Measurements from ENCODE around the gene NF2.

NF2 gene

DNA sequence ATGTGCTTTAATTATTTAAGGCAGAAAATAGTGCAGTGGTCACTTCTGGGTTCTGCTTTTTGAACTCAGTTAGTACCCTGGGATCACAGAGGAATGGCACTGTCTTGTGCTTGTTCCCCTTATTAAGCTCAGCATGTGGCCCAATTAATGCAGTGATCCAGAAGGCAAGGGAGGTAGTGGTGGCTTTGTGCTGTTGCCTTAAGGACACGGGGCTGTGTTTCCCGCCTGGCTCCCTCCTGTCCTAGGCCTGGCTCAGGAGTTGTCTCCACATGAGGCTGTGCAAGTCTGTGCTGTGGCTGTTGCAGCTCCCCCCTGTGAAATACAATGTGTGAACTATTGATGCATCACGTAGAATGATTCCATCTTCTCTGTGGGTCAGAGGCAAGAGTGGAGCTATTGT is 67.2 kb downstream of the NF2 start:
- peaks cover 54% of the 10 kb centered on the region for H3K36me3 ChIP-seq (ENCODE audit: insufficient read depth, insufficient read length, low read length)
- DNase-seq (ENCODE audit: low read depth, low spot score): no peak
- no peaks in the 10 kb centered on the region for H3K4me1 ChIP-seq (ENCODE audit: insufficient read depth, insufficient read length)
- H3K27me3 ChIP-seq (ENCODE audit: insufficient read depth, insufficient read length): no peaks in the 10 kb centered on the region
- no peaks in the 10 kb centered on the region for H3K9me3 ChIP-seq (ENCODE audit: insufficient read depth, low read length)
- TF ChIP-seq ZNF274 (IDR thresholded peaks at IDR 0.05; ENCODE audit: low read depth, low read length) (no peak), YY1 (IDR thresholded peaks at IDR 0.05; ENCODE audit: insufficient read depth, insufficient read length) (no peak), SUZ12 (IDR thresholded peaks at IDR 0.05; ENCODE audit: extremely low read depth, insufficient read depth, insufficient read length) (no peak)
- no peak overlapping the region for H3K4me3 ChIP-seq (ENCODE audit: insufficient read length, low read depth)
- no peak overlapping the region for H3K9ac ChIP-seq (ENCODE audit: insufficient read length, low read depth)

DNA sequence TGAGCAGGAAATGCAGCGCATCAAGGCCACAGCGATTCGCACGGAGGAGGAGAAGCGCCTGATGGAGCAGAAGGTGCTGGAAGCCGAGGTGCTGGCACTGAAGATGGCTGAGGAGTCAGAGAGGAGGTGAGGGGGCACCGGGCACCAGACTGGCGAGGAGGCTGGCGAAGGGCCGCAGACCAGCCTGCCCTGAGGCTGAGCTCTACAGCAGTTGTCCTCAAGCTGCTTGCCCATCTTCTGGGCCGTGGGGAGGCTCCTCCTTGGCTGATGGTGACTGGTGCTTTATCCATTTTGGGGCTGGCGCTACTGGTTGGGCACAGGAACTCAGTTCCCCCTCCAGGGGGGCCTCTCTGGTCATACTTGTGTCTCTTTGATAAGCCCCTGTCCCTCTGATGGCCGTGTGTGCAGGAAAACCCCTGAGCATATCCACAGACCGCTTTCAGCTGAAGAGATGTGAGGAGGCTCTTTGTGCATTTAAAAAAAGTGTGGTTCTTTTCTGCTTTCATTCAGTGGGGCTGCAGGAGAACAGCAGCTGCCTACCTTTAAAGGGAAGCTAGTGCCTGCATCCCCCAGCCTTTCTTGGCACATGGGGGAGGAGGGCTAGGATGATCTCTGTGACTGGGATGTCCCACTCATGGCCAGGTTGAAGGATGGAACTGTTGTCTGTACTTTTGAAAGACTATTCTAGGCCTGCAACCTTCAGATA is 70.1 kb downstream of the NF2 start:
- H3K9me3 ChIP-seq (ENCODE audit: insufficient read depth, low read length): no peaks in the 10 kb centered on the region
- H3K4me1 ChIP-seq (ENCODE audit: insufficient read depth, insufficient read length): no peaks in the 10 kb centered on the region
- no peak overlapping the region for H3K9ac ChIP-seq (ENCODE audit: insufficient read length, low read depth)
- H3K36me3 ChIP-seq (ENCODE audit: insufficient read depth, insufficient read length, low read length): peaks cover 64% of the 10 kb centered on the region
- no peak for DNase-seq (ENCODE audit: low read depth, low spot score)
- no peak overlapping the region for H3K4me3 ChIP-seq (ENCODE audit: insufficient read length, low read depth)
- no peaks in the 10 kb centered on the region for H3K27me3 ChIP-seq (ENCODE audit: insufficient read depth, insufficient read length)
- TF ChIP-seq ZNF274 (IDR thresholded peaks at IDR 0.05; ENCODE audit: low read depth, low read length) (no peak), SUZ12 (IDR thresholded peaks at IDR 0.05; ENCODE audit: extremely low read depth, insufficient read depth, insufficient read length) (no peak), YY1 (IDR thresholded peaks at IDR 0.05; ENCODE audit: insufficient read depth, insufficient read length) (no peak)

DNA sequence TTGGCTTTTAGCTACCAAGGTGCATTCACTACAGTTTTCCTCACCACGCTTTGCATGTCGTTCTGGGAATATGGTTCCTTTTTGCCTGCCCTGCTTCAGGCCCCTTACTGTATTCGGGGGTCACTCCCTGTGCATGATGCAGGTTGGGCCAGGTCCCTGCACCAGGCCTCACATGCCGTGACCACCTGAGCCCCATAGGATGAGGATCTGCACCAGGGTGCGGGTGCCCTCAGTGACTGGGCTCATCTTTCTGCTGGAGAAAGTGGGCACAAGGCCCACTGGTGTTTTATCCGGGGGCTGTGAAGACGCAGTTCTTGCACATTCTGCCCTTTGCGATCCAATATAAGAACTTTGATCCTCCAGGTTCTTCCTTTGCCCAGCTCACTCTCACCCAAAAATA is 70.7 kb downstream of the NF2 start:
- H3K36me3 ChIP-seq (ENCODE audit: insufficient read depth, insufficient read length, low read length): peaks cover 64% of the 10 kb centered on the region
- H3K4me1 ChIP-seq (ENCODE audit: insufficient read depth, insufficient read length): no peaks in the 10 kb centered on the region
- no peak for DNase-seq (ENCODE audit: low read depth, low spot score)

DNA sequence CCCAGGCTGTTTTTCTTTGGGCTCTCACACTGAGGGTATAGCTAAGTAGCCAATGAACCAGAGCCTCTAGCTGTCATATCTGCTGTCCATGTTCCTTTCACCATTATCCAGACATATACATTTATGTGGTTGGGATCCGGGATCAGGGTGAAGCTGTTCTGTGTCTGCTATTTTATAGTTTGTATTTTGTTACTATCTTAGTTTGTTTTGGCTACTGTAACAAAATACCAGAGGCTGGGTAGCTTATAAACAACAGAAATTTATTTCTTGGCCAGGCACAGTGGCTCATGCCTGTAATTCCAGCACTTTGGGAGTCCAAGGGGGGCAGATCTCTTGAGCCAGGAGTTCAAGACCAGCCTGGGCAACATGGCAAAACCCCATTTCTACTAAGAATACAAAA is 75.9 kb downstream of the NF2 start:
- Histone ChIP-seq H3K27me3 (ENCODE audit: insufficient read depth, insufficient read length) (no peaks in the 10 kb centered on the region), H3K4me3 (ENCODE audit: insufficient read length, low read depth) (no peak overlapping the region), H3K36me3 (ENCODE audit: insufficient read depth, insufficient read length, low read length) (peaks cover 71% of the 10 kb centered on the region), H3K9me3 (ENCODE audit: insufficient read depth, low read length) (no peaks in the 10 kb centered on the region), H3K9ac (ENCODE audit: insufficient read length, low read depth) (no peak overlapping the region), H3K4me1 (ENCODE audit: insufficient read depth, insufficient read length) (no peaks in the 10 kb centered on the region)
- DNase-seq (ENCODE audit: low read depth, low spot score): no peak
- TF ChIP-seq SUZ12 (IDR thresholded peaks at IDR 0.05; ENCODE audit: extremely low read depth, insufficient read depth, insufficient read length): no peak
- no peak for TF ChIP-seq ZNF274 (IDR thresholded peaks at IDR 0.05; ENCODE audit: low read depth, low read length)
- no peak for TF ChIP-seq YY1 (IDR thresholded peaks at IDR 0.05; ENCODE audit: insufficient read depth, insufficient read length)

More for the DNA sequence above, 70.7 kb downstream of the NF2 start:
- TF ChIP-seq SUZ12 (IDR thresholded peaks at IDR 0.05; ENCODE audit: extremely low read depth, insufficient read depth, insufficient read length) (no peak), ZNF274 (IDR thresholded peaks at IDR 0.05; ENCODE audit: low read depth, low read length) (no peak), YY1 (IDR thresholded peaks at IDR 0.05; ENCODE audit: insufficient read depth, insufficient read length) (no peak)
- Histone ChIP-seq H3K9ac (ENCODE audit: insufficient read length, low read depth) (no peak overlapping the region), H3K4me3 (ENCODE audit: insufficient read length, low read depth) (no peak overlapping the region), H3K9me3 (ENCODE audit: insufficient read depth, low read length) (no peaks in the 10 kb centered on the region), H3K27me3 (ENCODE audit: insufficient read depth, insufficient read length) (no peaks in the 10 kb centered on the region)

DNA sequence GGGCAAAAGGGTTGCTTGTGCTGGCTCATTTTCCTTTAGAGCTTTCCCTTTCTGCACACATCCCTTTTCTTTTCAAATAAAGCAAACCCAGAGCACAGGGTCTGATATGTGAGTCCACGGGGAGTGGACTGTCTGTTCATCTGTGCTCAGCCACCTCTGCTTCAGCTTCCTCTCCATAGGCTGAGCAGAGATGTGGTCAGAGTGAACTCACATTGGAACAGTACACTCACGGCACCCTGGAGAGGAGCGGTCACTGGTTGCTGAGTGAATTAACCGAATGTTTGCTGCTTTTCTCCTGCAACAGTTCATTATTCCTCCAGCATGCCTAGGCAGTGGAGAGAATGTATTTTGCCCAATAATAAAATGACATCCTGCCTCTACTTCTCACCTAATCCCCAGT is 80.1 kb downstream of the NF2 start:
- no peaks in the 10 kb centered on the region for H3K27me3 ChIP-seq (ENCODE audit: insufficient read depth, insufficient read length)
- H3K4me1 ChIP-seq (ENCODE audit: insufficient read depth, insufficient read length): no peaks in the 10 kb centered on the region
- no peak overlapping the region for H3K9ac ChIP-seq (ENCODE audit: insufficient read length, low read depth)
- peaks cover 46% of the 10 kb centered on the region for H3K36me3 ChIP-seq (ENCODE audit: insufficient read depth, insufficient read length, low read length)
- no peaks in the 10 kb centered on the region for H3K9me3 ChIP-seq (ENCODE audit: insufficient read depth, low read length)
- DNase-seq (ENCODE audit: low read depth, low spot score): no peak
- TF ChIP-seq YY1 (IDR thresholded peaks at IDR 0.05; ENCODE audit: insufficient read depth, insufficient read length): no peak
- no peak overlapping the region for H3K4me3 ChIP-seq (ENCODE audit: insufficient read length, low read depth)

DNA sequence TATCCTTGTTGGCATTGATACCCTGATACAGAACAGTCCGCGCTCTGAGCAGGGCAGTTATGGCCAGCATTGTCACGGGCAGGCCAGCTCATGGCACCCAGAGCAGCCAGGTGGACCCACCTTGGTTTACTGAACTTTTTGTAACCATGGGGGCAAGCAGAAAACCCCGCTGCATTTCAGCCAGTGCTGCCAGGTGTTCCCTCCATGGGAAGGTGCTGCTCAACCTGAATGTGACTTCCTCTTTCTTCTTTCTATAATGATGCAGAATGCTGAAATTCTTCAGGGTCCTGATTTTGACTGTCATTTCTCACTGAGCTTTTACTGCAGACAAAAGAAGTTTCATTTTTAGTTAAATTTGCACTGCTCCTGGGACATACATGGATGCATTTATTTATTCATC is 80.8 kb downstream of the NF2 start:
- Histone ChIP-seq H3K36me3 (ENCODE audit: insufficient read depth, insufficient read length, low read length) (peaks cover 39% of the 10 kb centered on the region), H3K27me3 (ENCODE audit: insufficient read depth, insufficient read length) (no peaks in the 10 kb centered on the region), H3K9ac (ENCODE audit: insufficient read length, low read depth) (no peak overlapping the region), H3K9me3 (ENCODE audit: insufficient read depth, low read length) (no peaks in the 10 kb centered on the region), H3K4me3 (ENCODE audit: insufficient read length, low read depth) (no peak overlapping the region), H3K4me1 (ENCODE audit: insufficient read depth, insufficient read length) (peaks cover 1% of the 10 kb centered on the region)
- no peak for DNase-seq (ENCODE audit: low read depth, low spot score)
- TF ChIP-seq YY1 (IDR thresholded peaks at IDR 0.05; ENCODE audit: insufficient read depth, insufficient read length): no peak
- TF ChIP-seq ZNF274 (IDR thresholded peaks at IDR 0.05; ENCODE audit: low read depth, low read length): no peak
- no peak for TF ChIP-seq SUZ12 (IDR thresholded peaks at IDR 0.05; ENCODE audit: extremely low read depth, insufficient read depth, insufficient read length)

DNA sequence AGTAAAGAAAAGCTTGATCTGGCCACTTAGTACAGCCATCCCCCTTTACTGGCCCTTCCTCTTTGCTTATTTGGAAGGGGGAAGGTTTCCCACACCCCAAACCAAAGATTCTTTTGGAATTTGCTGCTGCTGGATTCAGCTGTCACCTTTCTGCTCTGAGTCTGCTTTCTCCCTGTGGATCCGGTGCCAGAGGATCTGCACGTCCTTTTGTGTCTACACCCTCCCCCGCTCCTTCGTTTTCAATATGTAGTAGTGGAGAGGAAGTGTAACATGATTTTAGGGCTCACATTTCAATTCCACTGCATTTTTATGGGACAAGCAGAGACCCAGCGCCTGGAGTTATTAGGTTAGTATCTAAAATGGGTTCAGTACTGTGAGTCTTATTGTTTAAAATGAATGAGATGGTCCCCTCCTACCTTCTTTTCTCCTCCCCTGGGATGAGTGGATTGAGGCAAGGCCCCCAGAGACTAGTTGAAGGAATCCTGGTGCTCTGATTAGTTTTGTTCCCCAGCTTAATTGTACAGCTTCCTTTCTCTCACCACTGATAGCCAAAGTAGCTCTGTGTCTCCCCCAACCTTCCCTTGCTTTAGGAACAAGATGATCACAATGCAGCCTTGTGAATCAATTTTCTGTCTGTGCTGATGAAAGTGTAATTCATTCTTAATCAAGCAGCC is 85.9 kb downstream of the NF2 start:
- Histone ChIP-seq H3K27me3 (ENCODE audit: insufficient read depth, insufficient read length) (no peaks in the 10 kb centered on the region), H3K9ac (ENCODE audit: insufficient read length, low read depth) (no peak overlapping the region), H3K36me3 (ENCODE audit: insufficient read depth, insufficient read length, low read length) (peaks cover 11% of the 10 kb centered on the region), H3K4me1 (ENCODE audit: insufficient read depth, insufficient read length) (peaks cover 28% of the 10 kb centered on the region), H3K9me3 (ENCODE audit: insufficient read depth, low read length) (no peaks in the 10 kb centered on the region), H3K4me3 (ENCODE audit: insufficient read length, low read depth) (no peak overlapping the region)
- TF ChIP-seq YY1 (IDR thresholded peaks at IDR 0.05; ENCODE audit: insufficient read depth, insufficient read length) (no peak), ZNF274 (IDR thresholded peaks at IDR 0.05; ENCODE audit: low read depth, low read length) (no peak), SUZ12 (IDR thresholded peaks at IDR 0.05; ENCODE audit: extremely low read depth, insufficient read depth, insufficient read length) (no peak)
- no peak for DNase-seq (ENCODE audit: low read depth, low spot score)

Data from NT2/D1 (cell line).